Measurements from ENCODE around the gene BEST1. TPM values are rescaled to one million over a fixed set of nuclear protein-coding genes. Genes with fewer than 3 reads are reported as not detected.

Gene BEST1
- total and polyA plus RNA-seq, 5 donors from 2014 or later, result 0.15 to 1.8 (median 1.5) TPM

- H3K4me3 ChIP-seq (ENCODE audit: low read depth, low read length), result no peak overlapping the region
- H3K27ac ChIP-seq (ENCODE audit: insufficient read depth, low read length, poor library complexity, severe bottlenecking), result no peak overlapping the region
- H3K9me3 ChIP-seq (ENCODE audit: control insufficient read depth in 2 of 2, low read length in 2 of 2), result no peaks in the 10 kb centered on the region
- H3K27ac Mint-ChIP-seq, result peak overlapping the region in 1 of 3 donors; percentile 31
- ATAC-seq (ENCODE audit: low read depth in 2 of 2), result no peak
- no peaks in the 10 kb centered on the region for H3K4me1 ChIP-seq (ENCODE audit: control insufficient read depth, insufficient read depth, low read length, poor library complexity, severe bottlenecking)
- H3K4me1 Mint-ChIP-seq, result no peaks in the 10 kb centered on the region
- H3K36me3 Mint-ChIP-seq, result peaks cover 12% of the 10 kb centered on the region
- DNase-seq, result no peak
- H3K9me3 Mint-ChIP-seq, result peaks cover 0 to 4% (median 0%) of the 10 kb centered on the region in 7 donors
- H3K4me3 Mint-ChIP-seq, result no peak overlapping the region
- H3K36me3 ChIP-seq (ENCODE audit: control insufficient read depth, insufficient read depth, low read length), result no peaks in the 10 kb centered on the region
- H3K27me3 ChIP-seq (ENCODE audit: control insufficient read depth, insufficient read depth, low read length), result no peaks in the 10 kb centered on the region
- peaks cover 4% of the 10 kb centered on the region for H3K27me3 Mint-ChIP-seq
These were observed 30.8 kb downstream of the BEST1 start for GRCh38 chr11:61980783-61981541.

GRCh38 chr11:61983419-61983818, 33.3 kb downstream of the BEST1 start:
- H3K36me3 ChIP-seq (ENCODE audit: control insufficient read depth, insufficient read depth, low read length), result no peaks in the 10 kb centered on the region

GRCh38 chr11:61985869-61986268, 35.7 kb downstream of the BEST1 start:
- H3K27me3 Mint-ChIP-seq, result peaks cover 24% of the 10 kb centered on the region
- Histone ChIP-seq H3K36me3 (ENCODE audit: control insufficient read depth, insufficient read depth, low read length) (no peaks in the 10 kb centered on the region), H3K27me3 (ENCODE audit: control insufficient read depth, insufficient read depth, low read length) (peaks cover 4% of the 10 kb centered on the region), H3K4me3 (ENCODE audit: low read depth, low read length) (no peak overlapping the region), H3K27ac (ENCODE audit: insufficient read depth, low read length, poor library complexity, severe bottlenecking) (no peak overlapping the region), H3K4me1 (ENCODE audit: control insufficient read depth, insufficient read depth, low read length, poor library complexity, severe bottlenecking) (no peaks in the 10 kb centered on the region), H3K9me3 (ENCODE audit: control insufficient read depth in 2 of 2, low read length in 2 of 2) (peaks cover 8 to 11% of the 10 kb centered on the region in 2 experiments)
- H3K9me3 Mint-ChIP-seq, result peaks cover 0 to 30% (median 15%) of the 10 kb centered on the region in 7 donors
- no peak for DNase-seq
- H3K4me3 Mint-ChIP-seq, result no peak overlapping the region
- ATAC-seq (ENCODE audit: low read depth in 2 of 2), result no peak
- H3K36me3 Mint-ChIP-seq, result peaks cover 16% of the 10 kb centered on the region
- H3K27ac Mint-ChIP-seq, result no peak overlapping the region
- H3K4me1 Mint-ChIP-seq, result no peaks in the 10 kb centered on the region

More at GRCh38 chr11:61983419-61983818, 33.3 kb downstream of the BEST1 start:
- no peak overlapping the region for H3K4me3 ChIP-seq (ENCODE audit: low read depth, low read length)
- Mint-ChIP-seq H3K9me3 (peaks cover 0 to 19% (median 8%) of the 10 kb centered on the region in 7 donors), H3K27me3 (peaks cover 11% of the 10 kb centered on the region), H3K4me3 (no peak overlapping the region), H3K4me1 (no peaks in the 10 kb centered on the region), H3K36me3 (peaks cover 17% of the 10 kb centered on the region), H3K27ac (no peak overlapping the region)
- H3K4me1 ChIP-seq (ENCODE audit: control insufficient read depth, insufficient read depth, low read length, poor library complexity, severe bottlenecking), result no peaks in the 10 kb centered on the region
- H3K27ac ChIP-seq (ENCODE audit: insufficient read depth, low read length, poor library complexity, severe bottlenecking), result no peak overlapping the region
- ATAC-seq (ENCODE audit: low read depth in 2 of 2) (no peak), DNase-seq (no peak)
- peaks cover 4% of the 10 kb centered on the region for H3K27me3 ChIP-seq (ENCODE audit: control insufficient read depth, insufficient read depth, low read length)
- peaks cover 6 to 11% of the 10 kb centered on the region in 2 experiments for H3K9me3 ChIP-seq (ENCODE audit: control insufficient read depth in 2 of 2, low read length in 2 of 2)

- H3K36me3 Mint-ChIP-seq, result peaks cover 8% of the 10 kb centered on the region
- Histone ChIP-seq H3K9me3 (ENCODE audit: control insufficient read depth in 2 of 2, low read length in 2 of 2) (peaks cover 6% of the 10 kb centered on the region in 2 experiments), H3K27ac (ENCODE audit: insufficient read depth, low read length, poor library complexity, severe bottlenecking) (no peak overlapping the region), H3K27me3 (ENCODE audit: control insufficient read depth, insufficient read depth, low read length) (no peaks in the 10 kb centered on the region), H3K36me3 (ENCODE audit: control insufficient read depth, insufficient read depth, low read length) (no peaks in the 10 kb centered on the region), H3K4me1 (ENCODE audit: control insufficient read depth, insufficient read depth, low read length, poor library complexity, severe bottlenecking) (no peaks in the 10 kb centered on the region), H3K4me3 (ENCODE audit: low read depth, low read length) (no peak overlapping the region)
- H3K9me3 Mint-ChIP-seq, result peaks cover 0 to 20% (median 8%) of the 10 kb centered on the region in 7 donors
- DNase-seq (no peak), ATAC-seq (ENCODE audit: low read depth in 2 of 2) (no peak)
- no peak overlapping the region for H3K4me3 Mint-ChIP-seq
- H3K27me3 Mint-ChIP-seq, result peaks cover 10% of the 10 kb centered on the region
- H3K27ac Mint-ChIP-seq, result peak overlapping the region in 1 of 3 donors; percentile 11
- no peaks in the 10 kb centered on the region for H3K4me1 Mint-ChIP-seq
These were observed 44.8 kb downstream of the BEST1 start for GRCh38 chr11:61994981-61995380.

- Histone ChIP-seq H3K4me3 (ENCODE audit: low read depth, low read length) (no peak overlapping the region), H3K27me3 (ENCODE audit: control insufficient read depth, insufficient read depth, low read length) (no peaks in the 10 kb centered on the region), H3K9me3 (ENCODE audit: control insufficient read depth in 2 of 2, low read length in 2 of 2) (peaks cover 6% of the 10 kb centered on the region in 2 experiments), H3K4me1 (ENCODE audit: control insufficient read depth, insufficient read depth, low read length, poor library complexity, severe bottlenecking) (no peaks in the 10 kb centered on the region), H3K27ac (ENCODE audit: insufficient read depth, low read length, poor library complexity, severe bottlenecking) (no peak overlapping the region), H3K36me3 (ENCODE audit: control insufficient read depth, insufficient read depth, low read length) (no peaks in the 10 kb centered on the region)
- Mint-ChIP-seq H3K9me3 (peaks cover 0 to 15% (median 8%) of the 10 kb centered on the region in 7 donors), H3K27ac (no peak overlapping the region), H3K4me1 (no peaks in the 10 kb centered on the region), H3K36me3 (peaks cover 8% of the 10 kb centered on the region), H3K4me3 (no peak overlapping the region), H3K27me3 (peaks cover 4% of the 10 kb centered on the region)
- ATAC-seq (ENCODE audit: low read depth in 2 of 2) (no peak), DNase-seq (no peak)
These were observed 46.8 kb downstream of the BEST1 start for GRCh38 chr11:61996933-61997332.

- Histone ChIP-seq H3K9me3 (ENCODE audit: control insufficient read depth in 2 of 2, low read length in 2 of 2) (peaks cover 6% of the 10 kb centered on the region in 2 experiments), H3K27ac (ENCODE audit: insufficient read depth, low read length, poor library complexity, severe bottlenecking) (no peak overlapping the region), H3K4me1 (ENCODE audit: control insufficient read depth, insufficient read depth, low read length, poor library complexity, severe bottlenecking) (no peaks in the 10 kb centered on the region), H3K27me3 (ENCODE audit: control insufficient read depth, insufficient read depth, low read length) (no peaks in the 10 kb centered on the region), H3K4me3 (ENCODE audit: low read depth, low read length) (no peak overlapping the region), H3K36me3 (ENCODE audit: control insufficient read depth, insufficient read depth, low read length) (no peaks in the 10 kb centered on the region)
- Mint-ChIP-seq H3K27ac (peak overlapping the region in 1 of 3 donors; percentile 33), H3K4me3 (no peak overlapping the region), H3K4me1 (no peaks in the 10 kb centered on the region), H3K36me3 (peaks cover 8% of the 10 kb centered on the region), H3K27me3 (peaks cover 4% of the 10 kb centered on the region), H3K9me3 (peaks cover 0 to 15% (median 6%) of the 10 kb centered on the region in 7 donors)
- ATAC-seq (ENCODE audit: low read depth in 2 of 2), result no peak
- peak in 1 of 3 donors; percentile 28 for DNase-seq
These were observed 49.2 kb downstream of the BEST1 start for GRCh38 chr11:61999141-61999975.

GRCh38 chr11:62000539-62001446, 50.6 kb downstream of the BEST1 start:
- peaks cover 6% of the 10 kb centered on the region in 2 experiments for H3K9me3 ChIP-seq (ENCODE audit: control insufficient read depth in 2 of 2, low read length in 2 of 2)
- no peaks in the 10 kb centered on the region for H3K27me3 ChIP-seq (ENCODE audit: control insufficient read depth, insufficient read depth, low read length)
- ATAC-seq (ENCODE audit: low read depth in 2 of 2), result no peak
- H3K4me3 Mint-ChIP-seq, result no peak overlapping the region
- peaks cover 0 to 15% (median 6%) of the 10 kb centered on the region in 7 donors for H3K9me3 Mint-ChIP-seq
- peaks cover 4% of the 10 kb centered on the region for H3K27me3 Mint-ChIP-seq
- no peaks in the 10 kb centered on the region for H3K4me1 ChIP-seq (ENCODE audit: control insufficient read depth, insufficient read depth, low read length, poor library complexity, severe bottlenecking)
- no peaks in the 10 kb centered on the region for H3K36me3 ChIP-seq (ENCODE audit: control insufficient read depth, insufficient read depth, low read length)
- H3K27ac Mint-ChIP-seq, result no peak overlapping the region
- peaks cover 8% of the 10 kb centered on the region for H3K36me3 Mint-ChIP-seq
- no peaks in the 10 kb centered on the region for H3K4me1 Mint-ChIP-seq
- DNase-seq, result no peak
- no peak overlapping the region for H3K4me3 ChIP-seq (ENCODE audit: low read depth, low read length)
- H3K27ac ChIP-seq (ENCODE audit: insufficient read depth, low read length, poor library complexity, severe bottlenecking), result no peak overlapping the region
